IPS-18c (cell line): Measurements from ENCODE around the gene WDR11.

Source experiments
- H3K4me3 ChIP-seq: 2 replicates; pipeline ENCODE4 v1.7.0; 2013; ENCODE audit warnings: low read depth, mild to moderate bottlenecking, low read length, moderate library complexity; ENCODE audit not compliant: insufficient read depth
- H3K9me3 ChIP-seq: one replicate; pipeline ENCODE4 v1.6.1; 2013; ENCODE audit warnings: mild to moderate bottlenecking, low read length, moderate library complexity; ENCODE audit not compliant: control insufficient read depth, insufficient read depth

WDR11 gene

GRCh38 chr10:120931999-120932398 lies 80.8 kb downstream of the WDR11 start:
- Histone ChIP-seq H3K9me3 (no peaks in the 10 kb centered on the region), H3K4me3 (no peak overlapping the region)

GRCh38 chr10:120938822-120939221 lies 87.7 kb downstream of the WDR11 start:
- H3K4me3 ChIP-seq, result no peak overlapping the region
- no peaks in the 10 kb centered on the region for H3K9me3 ChIP-seq

GRCh38 chr10:120940299-120940900 lies 89.2 kb downstream of the WDR11 start:
- no peak overlapping the region for H3K4me3 ChIP-seq
- no peaks in the 10 kb centered on the region for H3K9me3 ChIP-seq

GRCh38 chr10:120941501-120941900 lies 90.3 kb downstream of the WDR11 start:
- Histone ChIP-seq H3K9me3 (no peaks in the 10 kb centered on the region), H3K4me3 (no peak overlapping the region)

- no peaks in the 10 kb centered on the region for H3K9me3 ChIP-seq
- no peak overlapping the region for H3K4me3 ChIP-seq
Measured at GRCh38 chr10:120942806-120943413, 91.7 kb downstream of the WDR11 start.

GRCh38 chr10:120943542-120943941 lies 92.4 kb downstream of the WDR11 start:
- H3K9me3 ChIP-seq, result no peaks in the 10 kb centered on the region
- H3K4me3 ChIP-seq, result no peak overlapping the region

- no peak overlapping the region for H3K4me3 ChIP-seq
- no peaks in the 10 kb centered on the region for H3K9me3 ChIP-seq
Measured at GRCh38 chr10:120944586-120945125, 93.5 kb downstream of the WDR11 start.

GRCh38 chr10:120945182-120945581 lies 94.0 kb downstream of the WDR11 start:
- H3K4me3 ChIP-seq, result no peak overlapping the region
- no peaks in the 10 kb centered on the region for H3K9me3 ChIP-seq

GRCh38 chr10:120945801-120946302 lies 94.7 kb downstream of the WDR11 start:
- Histone ChIP-seq H3K9me3 (no peaks in the 10 kb centered on the region), H3K4me3 (no peak overlapping the region)

- no peaks in the 10 kb centered on the region for H3K9me3 ChIP-seq
Measured at GRCh38 chr10:120946497-120946896, 95.3 kb downstream of the WDR11 start.

GRCh38 chr10:120948889-120949608 lies 97.9 kb downstream of the WDR11 start:
- Histone ChIP-seq H3K9me3 (no peaks in the 10 kb centered on the region), H3K4me3 (peak overlapping the region; percentile 46)

More at GRCh38 chr10:120946497-120946896, 95.3 kb downstream of the WDR11 start:
- H3K4me3 ChIP-seq, result no peak overlapping the region

- Histone ChIP-seq H3K4me3 (peak overlapping the region; percentile 46; the same call in 1 of the 2 replicates), H3K9me3 (no peaks in the 10 kb centered on the region)
Measured at GRCh38 chr10:120949609-120950031, 98.5 kb downstream of the WDR11 start.

GRCh38 chr10:120950051-120950561 lies 98.9 kb downstream of the WDR11 start:
- H3K4me3 ChIP-seq, result peak overlapping the region; percentile 46; the same call in 1 of the 2 replicates
- H3K9me3 ChIP-seq, result no peaks in the 10 kb centered on the region

GRCh38 chr10:120951288-120951687 lies 100.1 kb downstream of the WDR11 start:
- H3K9me3 ChIP-seq, result no peaks in the 10 kb centered on the region
- H3K4me3 ChIP-seq, result no peak overlapping the region

- H3K4me3 ChIP-seq, result no peak overlapping the region
Measured at GRCh38 chr10:120953897-120954296, 102.7 kb downstream of the WDR11 start.

More at GRCh38 chr10:120953897-120954296, 102.7 kb downstream of the WDR11 start:
- H3K9me3 ChIP-seq, result no peaks in the 10 kb centered on the region
